Globus pallidus (tissue), 1 donor: ENCODE measurements around the gene ATP13A4.
"Not testable (repeated sequence)": the region's sequence is repeated elsewhere in the genome, so short reads cannot be mapped to it uniquely, and the experiment has no call there.

Experiments used
- DNase-seq: peaks from one replicate; pipeline ENCODE4 v3.0.0-alpha.2; 2015; ENCODE audit warnings: low spot score

ATP13A4 gene

GRCh38 chr3:193556841-193557240 is 2.1 kb upstream of the ATP13A4 start:
- DNase-seq, result no peak

GRCh38 chr3:193553586-193553985 is 1.1 kb downstream of the ATP13A4 start:
- DNase-seq, result no peak

GRCh38 chr3:193552923-193553322 is 1.8 kb downstream of the ATP13A4 start:
- peak; percentile 50 for DNase-seq

- peak; percentile 74 for DNase-seq
These were observed 6.3 kb downstream of the ATP13A4 start for GRCh38 chr3:193548406-193548805.

GRCh38 chr3:193546129-193546528 is 8.6 kb downstream of the ATP13A4 start:
- DNase-seq, result no peak

- DNase-seq, result no peak
These were observed 9.4 kb downstream of the ATP13A4 start for GRCh38 chr3:193545304-193545703.

GRCh38 chr3:193544289-193544688 is 10.4 kb downstream of the ATP13A4 start:
- DNase-seq, result no peak

- no peak for DNase-seq
These were observed 24.2 kb downstream of the ATP13A4 start for GRCh38 chr3:193530231-193531165.

- DNase-seq, result not testable (repeated sequence)
These were observed 28.6 kb downstream of the ATP13A4 start for GRCh38 chr3:193526085-193526484.

- DNase-seq, result no peak
These were observed 32.2 kb downstream of the ATP13A4 start for GRCh38 chr3:193522473-193522872.

- no peak for DNase-seq
These were observed 34.0 kb downstream of the ATP13A4 start for GRCh38 chr3:193520738-193521137.

GRCh38 chr3:193515966-193516365 is 38.7 kb downstream of the ATP13A4 start:
- no peak for DNase-seq

GRCh38 chr3:193510154-193510553 is 44.5 kb downstream of the ATP13A4 start:
- DNase-seq, result no peak

- DNase-seq, result no peak
These were observed 45.4 kb downstream of the ATP13A4 start for GRCh38 chr3:193509103-193509965.

GRCh38 chr3:193508108-193508507 is 46.6 kb downstream of the ATP13A4 start:
- DNase-seq, result no peak

GRCh38 chr3:193507566-193507965 is 47.1 kb downstream of the ATP13A4 start:
- DNase-seq, result no peak

- no peak for DNase-seq
These were observed 47.8 kb downstream of the ATP13A4 start for GRCh38 chr3:193506921-193507320.

- DNase-seq, result no peak
These were observed 51.8 kb downstream of the ATP13A4 start for GRCh38 chr3:193502871-193503270.

GRCh38 chr3:193499801-193500485 is 54.8 kb downstream of the ATP13A4 start:
- DNase-seq, result no peak

GRCh38 chr3:193499136-193499770 is 55.4 kb downstream of the ATP13A4 start:
- DNase-seq, result no peak

GRCh38 chr3:193498215-193498614 is 56.5 kb downstream of the ATP13A4 start:
- no peak for DNase-seq

GRCh38 chr3:193496658-193497057 is 58.0 kb downstream of the ATP13A4 start:
- no peak for DNase-seq
